BE2C (cell line): ENCODE data around the gene IQSEC1.

Experiments used
- DNase-seq: peaks from one replicate; pipeline ENCODE4 v3.0.0-alpha.2; 2020
- H3K27me3 ChIP-seq: fragments of 250-450 bp; sonication (Bioruptor Pico); 2 replicates; pipeline ENCODE4 v1.5.1; 2020; ENCODE audit warnings: mild to moderate bottlenecking
- H3K36me3 ChIP-seq: fragments of 250-450 bp; sonication (Bioruptor Pico); 2 replicates; pipeline ENCODE4 v1.5.1; 2020; ENCODE audit warnings: mild to moderate bottlenecking
- H3K4me1 ChIP-seq: fragments of 250-450 bp; sonication (Bioruptor Pico); 2 replicates; pipeline ENCODE4 v1.5.1; 2020
- H3K4me3 ChIP-seq: 2 replicates; pipeline ENCODE4 v1.5.1; 2011; ENCODE audit warnings: low read depth, low read length
- H3K9me3 ChIP-seq: fragments of 250-450 bp; sonication (Bioruptor Pico); 2 replicates; pipeline ENCODE4 v1.5.1; 2020
- CTCF ChIP-seq: IDR thresholded peaks from 2 replicates; pipeline ENCODE4 v1.5.1; 2012; ENCODE audit warnings: mild to moderate bottlenecking, low read depth, low read length

Gene IQSEC1

GRCh38 chr3:12935861-12936830 lies 137.1 kb downstream of the IQSEC1 start:
- Histone ChIP-seq H3K27me3 (no peaks in the 10 kb centered on the region), H3K4me3 (no peak overlapping the region), H3K4me1 (no peaks in the 10 kb centered on the region; the same call in 1 of the 2 replicates), H3K9me3 (no peaks in the 10 kb centered on the region), H3K36me3 (peaks cover 11% of the 10 kb centered on the region)
- no peak for TF ChIP-seq CTCF
- DNase-seq: no peak

- H3K36me3 ChIP-seq: peaks cover 11% of the 10 kb centered on the region
- TF ChIP-seq CTCF: peak; percentile 17; the same call in 1 of the 2 replicates
- no peaks in the 10 kb centered on the region for H3K27me3 ChIP-seq
These were observed 138.0 kb downstream of the IQSEC1 start for GRCh38 chr3:12935023-12935860.

GRCh38 chr3:12934431-12934830 lies 138.8 kb downstream of the IQSEC1 start:
- Histone ChIP-seq H3K4me1 (no peaks in the 10 kb centered on the region; the same call in 1 of the 2 replicates), H3K36me3 (peaks cover 11% of the 10 kb centered on the region), H3K9me3 (no peaks in the 10 kb centered on the region), H3K27me3 (no peaks in the 10 kb centered on the region), H3K4me3 (no peak overlapping the region)
- TF ChIP-seq CTCF: no peak
- no peak for DNase-seq

More at GRCh38 chr3:12935023-12935860, 138.0 kb downstream of the IQSEC1 start:
- DNase-seq: peak; percentile 51
- Histone ChIP-seq H3K4me3 (no peak overlapping the region), H3K4me1 (no peaks in the 10 kb centered on the region; the same call in 1 of the 2 replicates), H3K9me3 (no peaks in the 10 kb centered on the region)

- Histone ChIP-seq H3K36me3 (peaks cover 11% of the 10 kb centered on the region), H3K27me3 (no peaks in the 10 kb centered on the region), H3K9me3 (no peaks in the 10 kb centered on the region), H3K4me1 (no peaks in the 10 kb centered on the region; the same call in 1 of the 2 replicates), H3K4me3 (no peak overlapping the region)
- no peak for DNase-seq
- TF ChIP-seq CTCF: no peak
These were observed 139.3 kb downstream of the IQSEC1 start for GRCh38 chr3:12933901-12934300.

GRCh38 chr3:12932754-12933153 lies 140.5 kb downstream of the IQSEC1 start:
- Histone ChIP-seq H3K36me3 (peaks cover 11% of the 10 kb centered on the region), H3K4me3 (no peak overlapping the region), H3K9me3 (no peaks in the 10 kb centered on the region), H3K27me3 (no peaks in the 10 kb centered on the region), H3K4me1 (no peaks in the 10 kb centered on the region; the same call in 1 of the 2 replicates)
- TF ChIP-seq CTCF: no peak
- DNase-seq: no peak
